Measurements from ENCODE around the gene ARHGAP26. TPM values are rescaled to one million over a fixed set of nuclear protein-coding genes. Genes with fewer than 3 reads are reported as not detected.
"Not testable (repeated sequence)": the region's sequence is repeated elsewhere in the genome, so short reads cannot be mapped to it uniquely, and the experiment has no call there.

Gene ARHGAP26
- total RNA-seq, 1 donor from 2014 or later = 18.7 TPM

DNA sequence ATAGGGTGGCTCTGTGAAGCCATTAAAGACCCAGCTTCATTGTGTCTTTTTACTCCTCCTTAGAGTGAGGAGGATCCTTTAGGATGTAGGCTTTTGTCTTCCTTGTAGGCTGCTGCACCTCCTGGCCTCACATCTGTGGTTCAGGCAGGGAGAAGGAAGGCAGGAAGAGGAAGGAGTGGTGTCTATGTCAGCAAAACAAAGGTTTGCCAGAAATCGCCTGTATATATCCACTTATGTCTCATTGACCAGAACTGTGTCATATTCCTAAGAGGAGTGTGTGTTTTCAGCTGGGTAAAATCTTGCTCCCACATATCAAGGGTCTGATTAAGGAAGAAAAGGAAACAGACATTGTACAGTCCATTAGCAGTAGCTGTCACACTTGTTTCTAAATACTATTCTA, 213.8 kb downstream of the ARHGAP26 start:
- Mint-ChIP-seq H3K27ac (no peak overlapping the region), H3K4me1 (ENCODE audit: unreplicated experiment) (peaks cover 37% of the 10 kb centered on the region), H3K4me3 (no peak overlapping the region), H3K27me3 (no peaks in the 10 kb centered on the region), H3K9me3 (peaks cover 4% of the 10 kb centered on the region), H3K36me3 (no peaks in the 10 kb centered on the region)
- DNase-seq (ENCODE audit: extremely low spot score, unreplicated experiment) = no peak
- TF ChIP-seq, protein P1, sequence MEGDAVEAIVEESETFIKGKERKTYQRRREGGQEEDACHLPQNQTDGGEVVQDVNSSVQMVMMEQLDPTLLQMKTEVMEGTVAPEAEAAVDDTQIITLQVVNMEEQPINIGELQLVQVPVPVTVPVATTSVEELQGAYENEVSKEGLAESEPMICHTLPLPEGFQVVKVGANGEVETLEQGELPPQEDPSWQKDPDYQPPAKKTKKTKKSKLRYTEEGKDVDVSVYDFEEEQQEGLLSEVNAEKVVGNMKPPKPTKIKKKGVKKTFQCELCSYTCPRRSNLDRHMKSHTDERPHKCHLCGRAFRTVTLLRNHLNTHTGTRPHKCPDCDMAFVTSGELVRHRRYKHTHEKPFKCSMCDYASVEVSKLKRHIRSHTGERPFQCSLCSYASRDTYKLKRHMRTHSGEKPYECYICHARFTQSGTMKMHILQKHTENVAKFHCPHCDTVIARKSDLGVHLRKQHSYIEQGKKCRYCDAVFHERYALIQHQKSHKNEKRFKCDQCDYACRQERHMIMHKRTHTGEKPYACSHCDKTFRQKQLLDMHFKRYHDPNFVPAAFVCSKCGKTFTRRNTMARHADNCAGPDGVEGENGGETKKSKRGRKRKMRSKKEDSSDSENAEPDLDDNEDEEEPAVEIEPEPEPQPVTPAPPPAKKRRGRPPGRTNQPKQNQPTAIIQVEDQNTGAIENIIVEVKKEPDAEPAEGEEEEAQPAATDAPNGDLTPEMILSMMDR (conservative IDR thresholded peaks at IDR 0.05) = no peak

DNA sequence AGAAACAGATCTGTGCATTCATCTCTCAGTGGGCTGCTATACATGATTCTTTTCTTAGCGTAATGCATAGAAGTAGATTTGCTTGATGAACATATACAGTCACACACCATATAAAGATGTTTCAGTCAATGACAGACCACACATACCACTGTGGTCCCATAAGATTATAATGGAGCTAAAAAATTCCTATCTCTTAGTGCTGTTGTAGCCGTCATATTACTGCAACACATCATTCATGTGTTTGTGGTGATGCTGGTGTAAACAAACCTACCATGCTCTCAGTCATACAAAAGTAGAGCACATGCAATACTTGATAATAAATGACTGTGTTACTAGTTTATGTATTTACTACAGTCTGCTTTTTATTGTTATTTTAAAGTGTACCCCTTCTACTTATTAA, 214.3 kb downstream of the ARHGAP26 start:
- no peak overlapping the region for H3K4me3 Mint-ChIP-seq
- H3K36me3 Mint-ChIP-seq = no peaks in the 10 kb centered on the region
- no peaks in the 10 kb centered on the region for H3K27me3 Mint-ChIP-seq
- DNase-seq (ENCODE audit: extremely low spot score, unreplicated experiment) = no peak
- TF ChIP-seq, protein P1 (conservative IDR thresholded peaks at IDR 0.05) = no peak
- peaks cover 37% of the 10 kb centered on the region for H3K4me1 Mint-ChIP-seq (ENCODE audit: unreplicated experiment)
- H3K9me3 Mint-ChIP-seq = peaks cover 4% of the 10 kb centered on the region
- H3K27ac Mint-ChIP-seq = no peak overlapping the region

DNA sequence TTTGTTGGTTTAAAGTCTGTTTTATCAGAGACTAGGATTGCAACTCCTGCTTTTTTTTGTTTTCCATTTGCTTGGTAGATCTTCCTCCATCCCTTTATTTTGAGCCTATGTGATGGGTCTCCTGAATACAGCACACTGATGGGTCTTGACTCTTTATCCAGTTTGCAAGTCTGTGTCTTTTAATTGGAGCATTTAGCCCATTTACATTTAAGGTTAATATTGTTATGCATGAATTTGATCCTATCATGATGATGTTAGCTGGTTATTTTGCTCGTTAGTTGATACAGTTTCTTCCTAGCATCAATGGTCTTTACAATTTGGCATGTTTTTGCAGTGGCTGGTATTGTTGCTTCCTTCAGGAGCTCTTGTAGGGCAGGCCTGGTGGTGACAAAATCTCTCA, 219.1 kb downstream of the ARHGAP26 start:
- H3K27me3 Mint-ChIP-seq; H3K9me3 Mint-ChIP-seq; H3K4me1 Mint-ChIP-seq (ENCODE audit: unreplicated experiment); H3K4me3 Mint-ChIP-seq; H3K27ac Mint-ChIP-seq; H3K36me3 Mint-ChIP-seq; DNase-seq (ENCODE audit: extremely low spot score, unreplicated experiment): not testable (repeated sequence)

DNA sequence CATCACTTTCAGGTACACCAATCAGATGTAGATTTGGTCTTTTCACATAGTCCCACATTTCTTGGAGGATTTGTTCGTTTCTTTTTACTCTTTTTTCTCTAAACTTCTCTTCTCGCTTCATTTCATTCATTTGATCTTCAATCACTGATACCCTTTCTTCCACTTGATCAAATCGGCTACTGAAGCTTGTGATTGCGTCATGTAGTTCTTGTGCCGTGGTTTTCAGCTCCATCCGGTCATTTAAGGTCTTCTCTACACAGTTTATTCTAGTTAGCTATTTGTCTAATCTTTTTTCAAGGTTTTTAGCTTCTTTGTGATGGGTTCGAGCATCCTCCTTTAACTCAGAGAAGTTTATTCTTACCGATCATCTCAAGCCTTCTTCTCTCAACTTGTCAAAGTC, 219.9 kb downstream of the ARHGAP26 start:
- not testable (repeated sequence) for DNase-seq (ENCODE audit: extremely low spot score, unreplicated experiment)

DNA sequence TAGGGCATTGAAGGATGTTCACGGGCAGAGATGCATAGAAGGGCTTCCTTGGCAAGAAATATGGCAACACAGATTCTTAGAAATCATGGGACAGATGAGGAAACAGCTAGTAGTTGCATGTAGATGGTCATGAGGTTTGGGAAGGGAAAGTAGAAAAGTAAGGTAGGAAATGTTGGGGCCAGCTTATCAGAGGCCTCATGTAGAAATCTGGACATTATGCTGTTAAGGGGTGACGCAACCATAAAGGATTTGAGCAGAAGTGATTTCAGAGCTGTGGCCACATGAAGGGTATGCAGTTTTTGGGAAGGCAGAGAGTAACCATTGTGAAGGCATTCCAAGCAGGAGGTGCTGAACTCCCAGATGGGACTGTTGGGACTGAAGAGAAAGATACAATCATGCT, 224.0 kb downstream of the ARHGAP26 start:
- Mint-ChIP-seq H3K9me3 (no peaks in the 10 kb centered on the region), H3K27me3 (no peaks in the 10 kb centered on the region), H3K4me1 (ENCODE audit: unreplicated experiment) (no peaks in the 10 kb centered on the region), H3K27ac (no peak overlapping the region), H3K4me3 (no peak overlapping the region), H3K36me3 (no peaks in the 10 kb centered on the region)
- TF ChIP-seq, protein P1 (conservative IDR thresholded peaks at IDR 0.05) = no peak
- DNase-seq (ENCODE audit: extremely low spot score, unreplicated experiment) = no peak

More for the DNA sequence above, 219.9 kb downstream of the ARHGAP26 start:
- not testable (repeated sequence) for H3K9me3 Mint-ChIP-seq; H3K27ac Mint-ChIP-seq; H3K4me1 Mint-ChIP-seq (ENCODE audit: unreplicated experiment); H3K27me3 Mint-ChIP-seq; H3K4me3 Mint-ChIP-seq; H3K36me3 Mint-ChIP-seq

DNA sequence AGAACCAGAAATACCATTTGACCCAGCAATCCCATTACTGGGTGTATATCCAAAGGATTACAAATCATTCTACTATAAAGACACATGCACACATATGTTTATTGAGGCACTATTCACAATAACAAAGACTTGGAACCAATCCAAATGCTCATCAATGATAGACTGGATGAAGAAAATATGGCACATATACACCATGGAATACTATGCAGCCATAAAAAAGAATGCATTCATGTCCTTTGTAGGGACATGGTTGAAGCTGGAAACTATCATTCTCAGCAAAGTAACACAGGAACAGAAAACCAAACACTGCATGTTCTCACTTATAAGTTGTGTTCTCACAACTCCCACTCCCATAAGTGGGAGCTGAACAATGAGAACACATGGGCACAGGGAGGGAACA, 225.4 kb downstream of the ARHGAP26 start:
- H3K36me3 Mint-ChIP-seq; H3K4me1 Mint-ChIP-seq (ENCODE audit: unreplicated experiment); DNase-seq (ENCODE audit: extremely low spot score, unreplicated experiment); H3K9me3 Mint-ChIP-seq; H3K27me3 Mint-ChIP-seq; H3K27ac Mint-ChIP-seq; H3K4me3 Mint-ChIP-seq: not testable (repeated sequence)

DNA sequence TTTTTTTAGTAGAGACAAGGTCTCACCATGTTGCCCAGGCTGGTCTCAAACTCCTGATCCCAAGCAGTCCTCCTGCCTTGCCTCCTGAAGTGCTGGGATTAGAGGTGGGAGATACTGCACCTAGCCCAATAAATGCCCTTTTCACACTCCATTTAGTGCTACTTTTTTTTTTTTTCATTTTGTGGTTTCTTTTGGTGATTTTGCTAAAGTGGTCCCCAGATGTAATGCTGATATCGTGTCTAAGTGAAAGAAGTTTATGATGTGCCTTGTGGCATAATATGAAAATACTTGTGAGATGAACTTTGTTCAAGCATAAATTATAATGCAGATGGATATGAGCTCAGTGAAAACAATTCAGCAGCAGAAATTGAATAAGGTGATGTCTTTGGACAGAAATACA, 227.4 kb downstream of the ARHGAP26 start:
- H3K4me1 Mint-ChIP-seq (ENCODE audit: unreplicated experiment) = peaks cover 7% of the 10 kb centered on the region
- no peak for DNase-seq (ENCODE audit: extremely low spot score, unreplicated experiment)
- H3K4me3 Mint-ChIP-seq = no peak overlapping the region
- H3K9me3 Mint-ChIP-seq = peaks cover 6% of the 10 kb centered on the region
- H3K27ac Mint-ChIP-seq = no peak overlapping the region
- no peaks in the 10 kb centered on the region for H3K36me3 Mint-ChIP-seq
- no peaks in the 10 kb centered on the region for H3K27me3 Mint-ChIP-seq
- TF ChIP-seq, protein P1 (conservative IDR thresholded peaks at IDR 0.05) = no peak

Measured in type B pancreatic cell (in vitro differentiated cells).